Measurements from ENCODE around the gene PDGFD.

Gene PDGFD

DNA sequence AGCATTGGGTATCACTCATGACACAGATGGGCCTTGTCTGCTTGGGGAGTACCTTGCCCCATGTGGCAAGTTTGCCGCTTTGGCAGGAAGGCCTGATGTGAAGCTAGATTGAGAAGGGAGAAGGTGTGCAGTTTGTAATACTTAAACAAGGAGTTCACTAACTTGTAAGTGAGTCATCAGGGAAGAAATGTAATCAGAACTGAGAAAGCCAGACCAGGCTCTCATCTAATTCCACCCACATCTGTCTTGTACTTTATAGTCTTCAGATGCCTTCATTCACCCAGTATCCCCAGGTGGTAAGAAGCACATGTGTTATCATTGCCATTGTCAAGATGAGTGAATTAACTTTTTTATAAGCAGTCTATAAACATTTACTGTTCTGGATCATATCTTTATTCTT is 243.5 kb downstream of the PDGFD start:
- TF ChIP-seq CTCF (IDR thresholded peaks at IDR 0.05; ENCODE audit: poor library complexity, severe bottlenecking), result no peak
- Histone ChIP-seq H3K9me3 (ENCODE audit: severe bottlenecking) (no peaks in the 10 kb centered on the region), H3K36me3 (ENCODE audit: low read depth) (no peaks in the 10 kb centered on the region), H3K4me1 (ENCODE audit: insufficient read depth, poor library complexity, severe bottlenecking) (peaks cover 8% of the 10 kb centered on the region), H3K4me3 (ENCODE audit: severe bottlenecking) (no peak overlapping the region), H3K27ac (ENCODE audit: poor library complexity, severe bottlenecking) (no peak overlapping the region), H3K27me3 (ENCODE audit: insufficient read depth, poor library complexity, severe bottlenecking) (no peaks in the 10 kb centered on the region)
- ATAC-seq (ENCODE audit: low read depth) (0 out of 3 replicates have a peak, but pooled peaks have one; percentile 44), DNase-seq (ENCODE audit: low spot score) (no peak)

GRCh38 chr11:103910721-103911120 is 253.2 kb downstream of the PDGFD start:
- TF ChIP-seq CTCF (IDR thresholded peaks at IDR 0.05; ENCODE audit: poor library complexity, severe bottlenecking), result no peak
- DNase-seq (ENCODE audit: low spot score), result no peak
- Histone ChIP-seq H3K4me3 (ENCODE audit: severe bottlenecking) (no peak overlapping the region), H3K27ac (ENCODE audit: poor library complexity, severe bottlenecking) (no peak overlapping the region), H3K27me3 (ENCODE audit: insufficient read depth, poor library complexity, severe bottlenecking) (no peaks in the 10 kb centered on the region), H3K9me3 (ENCODE audit: severe bottlenecking) (no peaks in the 10 kb centered on the region), H3K4me1 (ENCODE audit: insufficient read depth, poor library complexity, severe bottlenecking) (no peaks in the 10 kb centered on the region), H3K36me3 (ENCODE audit: low read depth) (no peaks in the 10 kb centered on the region)
- ATAC-seq (ENCODE audit: low read depth), result no peak

- H3K9me3 ChIP-seq (ENCODE audit: severe bottlenecking), result no peaks in the 10 kb centered on the region
- H3K4me3 ChIP-seq (ENCODE audit: severe bottlenecking), result no peak overlapping the region
- H3K36me3 ChIP-seq (ENCODE audit: low read depth), result no peaks in the 10 kb centered on the region
- TF ChIP-seq CTCF (IDR thresholded peaks at IDR 0.05; ENCODE audit: poor library complexity, severe bottlenecking), result no peak
- no peak overlapping the region for H3K27ac ChIP-seq (ENCODE audit: poor library complexity, severe bottlenecking)
- H3K4me1 ChIP-seq (ENCODE audit: insufficient read depth, poor library complexity, severe bottlenecking), result no peaks in the 10 kb centered on the region
- H3K27me3 ChIP-seq (ENCODE audit: insufficient read depth, poor library complexity, severe bottlenecking), result no peaks in the 10 kb centered on the region
- ATAC-seq (ENCODE audit: low read depth), result peak; percentile 70; the same call in 2 of the 3 replicates
- DNase-seq (ENCODE audit: low spot score), result no peak
Measured at GRCh38 chr11:103907548-103908455, 256.1 kb downstream of the PDGFD start.

GRCh38 chr11:103907136-103907535 is 256.8 kb downstream of the PDGFD start:
- ATAC-seq (ENCODE audit: low read depth) (no peak), DNase-seq (ENCODE audit: low spot score) (no peak)
- H3K27me3 ChIP-seq (ENCODE audit: insufficient read depth, poor library complexity, severe bottlenecking), result no peaks in the 10 kb centered on the region
- H3K36me3 ChIP-seq (ENCODE audit: low read depth), result no peaks in the 10 kb centered on the region
- H3K9me3 ChIP-seq (ENCODE audit: severe bottlenecking), result no peaks in the 10 kb centered on the region
- TF ChIP-seq CTCF (IDR thresholded peaks at IDR 0.05; ENCODE audit: poor library complexity, severe bottlenecking), result no peak
- no peaks in the 10 kb centered on the region for H3K4me1 ChIP-seq (ENCODE audit: insufficient read depth, poor library complexity, severe bottlenecking)
- H3K4me3 ChIP-seq (ENCODE audit: severe bottlenecking), result no peak overlapping the region
- H3K27ac ChIP-seq (ENCODE audit: poor library complexity, severe bottlenecking), result no peak overlapping the region
